Measurements from ENCODE around the gene TM9SF1. TPM values are rescaled to one million over a fixed set of nuclear protein-coding genes. Genes with fewer than 3 reads are reported as not detected.

Gene TM9SF1
- total RNA-seq, 1 donor from 2014 or later, result 84.1 TPM

DNA sequence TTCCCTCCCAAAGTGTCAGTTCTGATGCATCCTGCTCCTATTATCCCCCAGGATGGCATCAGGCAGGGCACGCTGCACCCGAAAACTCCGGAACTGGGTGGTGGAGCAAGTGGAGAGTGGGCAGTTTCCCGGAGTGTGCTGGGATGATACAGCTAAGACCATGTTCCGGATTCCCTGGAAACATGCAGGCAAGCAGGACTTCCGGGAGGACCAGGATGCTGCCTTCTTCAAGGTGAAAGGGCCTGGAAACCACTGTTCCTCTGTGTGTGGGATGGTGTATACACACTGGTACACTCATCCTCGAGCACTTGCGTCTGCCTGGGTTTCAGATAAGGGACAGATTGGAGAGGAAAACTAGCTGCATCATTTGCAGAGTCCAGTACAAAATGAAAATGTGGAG, 33.1 kb downstream of the TM9SF1 start:
- H3K4me3 ChIP-seq (ENCODE audit: low read depth, low read length), result peak overlapping the region; percentile 98
- DNase-seq (ENCODE audit: low read depth), result no peak

GRCh38 chr14:24160850-24161804, 34.1 kb downstream of the TM9SF1 start, which contains the start of gene IRF9:
TSS of gene IRF9 (plus strand) at chr14:24161265. CDS start at chr14:24162145, 880 bp downstream.
- TF ChIP-seq CTCF (conservative IDR thresholded peaks at IDR 0.05; ENCODE audit: low read depth, low read length), result peak; percentile 88
- DNase-seq (ENCODE audit: low read depth), result peak; percentile 67
- H3K4me3 ChIP-seq (ENCODE audit: low read depth, low read length), result peak within 1 kb of the TSS; percentile 98

More for the DNA sequence above, 33.1 kb downstream of the TM9SF1 start:
- no peak for TF ChIP-seq CTCF (conservative IDR thresholded peaks at IDR 0.05; ENCODE audit: low read depth, low read length)

GRCh38 chr14:24160499-24160849, 34.8 kb downstream of the TM9SF1 start:
- H3K4me3 ChIP-seq (ENCODE audit: low read depth, low read length), result no peak overlapping the region
- TF ChIP-seq CTCF (conservative IDR thresholded peaks at IDR 0.05; ENCODE audit: low read depth, low read length), result no peak
- DNase-seq (ENCODE audit: low read depth), result no peak

- H3K4me3 ChIP-seq (ENCODE audit: low read depth, low read length), result no peak overlapping the region
- DNase-seq (ENCODE audit: low read depth), result no peak
- TF ChIP-seq CTCF (conservative IDR thresholded peaks at IDR 0.05; ENCODE audit: low read depth, low read length), result no peak
Measured at GRCh38 chr14:24159777-24160498, 35.3 kb downstream of the TM9SF1 start.

DNA sequence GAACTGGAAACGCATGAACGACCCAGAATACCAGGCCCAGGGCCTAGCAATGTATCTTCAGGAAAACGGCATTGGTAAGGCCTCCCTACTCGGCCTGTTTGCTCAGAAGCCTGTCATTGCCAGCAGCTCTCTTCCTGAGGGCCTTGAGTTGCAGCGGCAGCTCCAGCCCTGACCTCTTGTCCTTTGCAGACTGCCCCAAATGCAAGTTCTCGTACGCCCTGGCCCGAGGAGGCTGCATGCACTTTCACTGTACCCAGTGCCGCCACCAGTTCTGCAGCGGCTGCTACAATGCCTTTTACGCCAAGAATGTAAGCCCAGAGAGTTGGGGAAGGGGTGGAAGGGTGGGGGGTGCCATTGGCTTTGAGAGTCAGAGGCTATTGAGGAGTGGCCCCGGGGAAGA, 37.9 kb downstream of the TM9SF1 start:
- DNase-seq (ENCODE audit: low read depth), result no peak

GRCh38 chr14:24156840-24157239, 38.4 kb downstream of the TM9SF1 start:
- no peak for TF ChIP-seq CTCF (conservative IDR thresholded peaks at IDR 0.05; ENCODE audit: low read depth, low read length)
- no peak overlapping the region for H3K4me3 ChIP-seq (ENCODE audit: low read depth, low read length)
- DNase-seq (ENCODE audit: low read depth), result no peak

More for the DNA sequence above, 37.9 kb downstream of the TM9SF1 start:
- no peak overlapping the region for H3K4me3 ChIP-seq (ENCODE audit: low read depth, low read length)
- TF ChIP-seq CTCF (conservative IDR thresholded peaks at IDR 0.05; ENCODE audit: low read depth, low read length), result no peak

All from epithelial cell of proximal tubule (primary cell).